GM10248 (cell line): Measurements from ENCODE around the gene NAPA.

ENCODE experiments used
- CTCF ChIA-PET: fragments of 300-600 bp; sonication (Branson Sonifier 250); formaldehyde crosslinking; extraction: SDS; loops from one replicate; lab custom pipeline; 2021; ENCODE audit warnings: antibody characterized with exemption; lab: Yijun Ruan, JAX
- POLR2A ChIA-PET: fragments of 350-650 bp; sonication (Branson Sonifier 250); formaldehyde crosslinking; extraction: SDS; loops from one replicate; lab custom pipeline; 2020; ENCODE audit warnings: antibody characterized with exemption; lab: Yijun Ruan, JAX
- DNase-seq: peaks from one replicate; pipeline ENCODE4 v3.0.0; 2012; ENCODE audit errors: extremely low spot score
- CTCF ChIP-seq: IDR thresholded peaks from 2 replicates; pipeline ENCODE4 v1.5.1; 2012; ENCODE audit warnings: mild to moderate bottlenecking, low read depth; ENCODE audit errors: extremely low read depth, missing control alignments, control extremely low read depth

The NAPA gene

GRCh38 chr19:47507012-47507411, 7.9 kb downstream of the NAPA start:
- CTCF ChIA-PET: interaction anchor here (1.8 to 2.0 kb wide), 2 partner anchors 9 to 16 kb away, joined by 4 to 5 read pairs; partner anchors contain the start of gene NAPA
- no peak for DNase-seq
- no peak for TF ChIP-seq CTCF
- POLR2A ChIA-PET: interaction anchor here (0.6 to 1.1 kb wide), 2 partner anchors 23 to 1220 kb away, joined by 4 to 11 read pairs; partner anchors contain the start of gene KPTN

DNA sequence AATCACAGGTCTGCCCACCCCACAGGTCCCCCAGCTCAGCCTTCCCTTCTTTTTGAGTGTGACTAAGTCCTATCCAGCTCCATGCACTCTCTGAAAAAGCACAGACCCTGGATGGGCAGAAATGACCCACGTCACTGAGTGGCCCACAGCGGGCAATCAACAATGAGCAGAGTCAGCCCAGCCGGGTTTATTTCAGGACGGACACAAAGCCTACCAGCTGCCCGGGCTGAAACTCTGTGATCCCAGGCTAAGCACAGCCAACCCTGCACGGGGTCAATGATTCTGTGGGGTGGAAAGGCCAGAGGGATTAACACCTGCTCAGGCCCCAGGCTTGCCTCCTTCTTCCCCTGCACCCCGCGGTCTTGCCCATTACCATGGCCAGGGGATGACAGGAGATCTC, 8.4 kb downstream of the NAPA start:
- no peak for DNase-seq
- ChIA-PET CTCF (interaction anchor here (1.3 to 2.0 kb wide), 2 partner anchors 9 to 22 kb away, joined by 5 read pairs; partner anchors contain the start of genes KPTN and NAPA), POLR2A (interaction anchor here (0.7 to 1.1 kb wide), 2 partner anchors 22 to 24 kb away, joined by 11 to 12 read pairs; partner anchors contain the start of gene KPTN)
- no peak for TF ChIP-seq CTCF

DNA sequence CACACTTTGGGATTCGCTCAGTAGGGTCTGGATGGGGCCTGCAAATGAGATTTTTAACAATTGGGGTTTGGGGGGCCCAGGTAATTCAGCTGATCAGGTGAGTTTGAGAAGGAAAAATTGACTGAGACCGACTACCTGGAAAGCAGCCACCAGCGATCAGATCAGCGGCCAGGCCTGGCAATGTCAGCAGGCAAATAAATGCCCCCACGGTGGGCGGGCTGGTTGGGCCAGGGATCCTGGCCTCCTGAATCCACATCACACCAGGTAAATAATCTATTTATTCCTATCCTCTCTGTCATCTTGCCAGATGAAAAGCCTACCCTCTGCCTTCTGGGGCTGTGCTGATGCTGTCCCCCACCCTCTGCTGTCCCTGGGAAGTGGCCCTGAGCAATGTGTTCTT, 9.4 kb downstream of the NAPA start:
- DNase-seq: no peak
- CTCF ChIA-PET: interaction anchor here (1.3 to 2.0 kb wide), 2 partner anchors 10 to 21 kb away, joined by 5 read pairs; partner anchors contain the start of genes KPTN and NAPA
- POLR2A ChIA-PET: no interaction called here
- TF ChIP-seq CTCF: no peak

- DNase-seq: no peak
- no peak for TF ChIP-seq CTCF
- ChIA-PET POLR2A (no interaction called here), CTCF (interaction anchor here (1.1 to 2.2 kb wide), 4 partner anchors 9 to 21 kb away, joined by 3 to 9 read pairs (median 4); partner anchors contain the start of gene KPTN)
These were observed 11.1 kb downstream of the NAPA start for GRCh38 chr19:47503826-47504150.

DNA sequence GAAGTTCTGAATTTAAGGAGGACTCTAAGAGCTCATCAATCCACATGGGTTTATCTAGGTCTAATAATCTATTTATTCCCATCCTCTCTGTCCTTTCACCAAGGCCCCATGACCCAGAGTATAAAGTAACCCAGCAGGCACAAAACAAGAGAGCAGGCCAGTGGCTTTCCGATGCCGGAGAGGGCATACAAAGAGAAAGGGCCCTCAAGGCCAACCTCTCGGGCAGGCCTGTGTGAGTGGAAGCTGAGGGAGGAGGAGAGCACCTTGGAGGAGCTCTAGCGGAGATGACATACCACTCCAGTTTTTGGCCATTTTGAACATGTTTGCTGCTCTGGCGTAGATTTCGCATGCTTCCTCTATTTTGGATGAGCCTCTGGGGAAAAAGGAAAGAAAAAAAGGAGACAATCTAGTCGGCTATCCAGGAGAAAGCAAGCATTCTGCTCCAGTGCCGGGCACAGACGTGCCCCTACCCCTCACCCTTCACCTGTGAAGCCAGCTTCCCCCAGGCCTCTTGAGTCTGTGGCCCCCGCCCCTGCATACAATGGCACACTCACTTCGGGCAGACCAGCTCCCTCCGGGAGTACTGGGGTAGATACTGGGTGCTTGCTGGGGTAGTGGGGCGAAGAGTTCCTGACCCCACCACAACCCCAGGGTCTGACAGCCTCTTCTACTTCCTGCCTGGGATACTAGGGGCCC, 11.6 kb downstream of the NAPA start:
- CTCF ChIA-PET: interaction anchor here (1.1 to 2.2 kb wide), 3 partner anchors 9 to 20 kb away, joined by 3 to 9 read pairs (median 6); partner anchors contain the start of gene KPTN
- no peak for DNase-seq
- no peak for TF ChIP-seq CTCF
- POLR2A ChIA-PET: no interaction called here

DNA sequence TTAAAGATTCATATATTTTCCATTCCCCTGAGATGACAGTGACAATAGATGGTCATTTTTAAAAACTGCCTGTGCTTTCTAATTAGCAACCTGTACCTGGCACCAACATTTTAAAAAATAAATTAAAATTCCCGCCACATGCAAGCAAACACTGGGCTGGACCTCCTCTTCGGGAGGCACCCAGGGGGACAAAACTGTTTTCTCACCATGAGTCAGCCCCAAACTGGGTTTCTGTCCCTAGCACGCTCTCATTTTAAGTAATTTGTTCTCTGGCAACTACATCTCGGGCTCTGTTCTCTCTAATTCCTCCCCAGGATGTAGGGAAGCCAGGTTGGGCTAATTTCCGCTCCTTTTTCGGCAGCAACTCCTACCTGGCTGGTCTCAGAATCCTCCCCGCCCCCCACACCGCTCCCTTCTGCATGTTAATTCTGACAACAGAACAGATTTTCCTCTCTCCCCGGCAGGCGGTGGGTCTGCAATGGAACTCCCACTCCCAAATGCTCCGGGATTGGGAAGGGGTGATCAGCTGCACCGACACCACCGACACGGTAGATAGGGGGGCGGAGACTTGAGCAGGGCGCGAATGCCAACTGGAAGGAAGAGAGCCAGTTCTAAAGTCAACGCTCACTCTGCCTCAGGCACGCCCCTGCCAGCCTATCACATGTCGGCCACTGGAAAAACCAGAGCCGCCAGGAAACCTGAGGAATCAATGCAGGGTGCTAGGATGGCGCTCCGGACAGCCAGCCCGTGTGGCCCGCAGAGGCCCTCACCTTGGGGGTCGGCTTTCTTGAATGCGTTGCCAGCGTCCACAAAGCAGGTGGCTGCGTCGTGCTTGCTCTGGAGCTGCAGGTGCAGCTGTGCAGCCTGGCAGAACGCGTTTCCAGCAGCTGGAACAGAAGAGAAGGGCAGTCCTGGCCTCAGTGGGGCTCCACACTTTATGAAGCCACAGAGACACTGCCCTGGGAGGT, 14.7 kb downstream of the NAPA start:
- DNase-seq: no peak
- no peak for TF ChIP-seq CTCF
- ChIA-PET POLR2A (interaction anchor here (1.3 kb wide), 1 partner anchor 12 kb away, joined by 3 read pairs; no protein-coding TSS in a partner anchor), CTCF (interaction anchor here (1.0 to 1.4 kb wide), 5 partner anchors 12 to 195 kb away, joined by 3 to 4 read pairs (median 3); partner anchors contain the start of gene KPTN)
